ENCODE measurements around the gene KHK.

- no peak for TF ChIP-seq EP300 (IDR thresholded peaks at IDR 0.05)
- TF ChIP-seq CTCF (IDR thresholded peaks at IDR 0.05): no peak
These were observed 3.7 kb upstream of the KHK start for GRCh38 chr2:27082773-27083409.
